ENCODE data around the gene CRIP3.

CRIP3 gene

GRCh38 chr6:43287717-43288679 is 20.6 kb downstream of the CRIP3 start:
- DNase-seq (ENCODE audit: low read depth), result no peak

- DNase-seq (ENCODE audit: low read depth), result no peak
These were observed 21.5 kb downstream of the CRIP3 start for GRCh38 chr6:43286980-43287716.

- DNase-seq (ENCODE audit: low read depth), result no peak
These were observed 22.1 kb downstream of the CRIP3 start for GRCh38 chr6:43286456-43286979.

- DNase-seq (ENCODE audit: low read depth), result no peak
These were observed 22.8 kb downstream of the CRIP3 start for GRCh38 chr6:43285832-43286231.

GRCh38 chr6:43284991-43285781 is 23.4 kb downstream of the CRIP3 start:
- no peak for DNase-seq (ENCODE audit: low read depth)

- DNase-seq (ENCODE audit: low read depth), result no peak
These were observed 24.7 kb downstream of the CRIP3 start for GRCh38 chr6:43283905-43284304.

- no peak for DNase-seq (ENCODE audit: low read depth)
These were observed 25.1 kb downstream of the CRIP3 start for GRCh38 chr6:43283514-43283901.

GRCh38 chr6:43282636-43283513 is 25.8 kb downstream of the CRIP3 start:
- no peak for DNase-seq (ENCODE audit: low read depth)

- no peak for DNase-seq (ENCODE audit: low read depth)
These were observed 26.6 kb downstream of the CRIP3 start for GRCh38 chr6:43282060-43282459.

- no peak for DNase-seq (ENCODE audit: low read depth)
These were observed 28.4 kb downstream of the CRIP3 start for GRCh38 chr6:43280234-43280633.

GRCh38 chr6:43278524-43279078 is 30.0 kb downstream of the CRIP3 start:
- peak; percentile 11 for DNase-seq (ENCODE audit: low read depth)

GRCh38 chr6:43277643-43278523 is 30.7 kb downstream of the CRIP3 start:
- DNase-seq (ENCODE audit: low read depth), result no peak

GRCh38 chr6:43277306-43277642 is 31.4 kb downstream of the CRIP3 start:
- no peak for DNase-seq (ENCODE audit: low read depth)

- no peak for DNase-seq (ENCODE audit: low read depth)
These were observed 31.9 kb downstream of the CRIP3 start for GRCh38 chr6:43276577-43277305.

GRCh38 chr6:43275801-43276576 is 32.6 kb downstream of the CRIP3 start:
- peak; percentile 6 for DNase-seq (ENCODE audit: low read depth)

GRCh38 chr6:43274916-43275597 is 33.6 kb downstream of the CRIP3 start:
- DNase-seq (ENCODE audit: low read depth), result no peak

- no peak for DNase-seq (ENCODE audit: low read depth)
These were observed 34.3 kb downstream of the CRIP3 start for GRCh38 chr6:43274127-43274915.
